Liver (tissue), 9 donors: ENCODE measurements around the gene C8B. TPM values are rescaled to one million over a fixed set of nuclear protein-coding genes. Genes with fewer than 3 reads are reported as not detected.

Experiments used
- DNase-seq: peaks from one replicate; pipeline ENCODE4 v3.0.0-alpha.2; 2017; ENCODE audit warnings: low spot score
- H3K27ac ChIP-seq, 2 donors: one replicate each; pipeline ENCODE4 v1.7.0; 2013; ENCODE audit warnings: inconsistent platforms in 2 of 2, low read length in 2 of 2, control low read depth in 1 of 2, low read depth in 1 of 2, mild to moderate bottlenecking in 1 of 2
- H3K27me3 ChIP-seq, 4 donors: one replicate each; pipeline versions ENCODE4 v1.6.1 to v1.7.0; 2013; ENCODE audit warnings: low read length in 3 of 4, inconsistent platforms in 1 of 4, mild to moderate bottlenecking in 1 of 4, moderate library complexity in 1 of 4; ENCODE audit not compliant: control insufficient read depth in 4 of 4, insufficient read depth in 4 of 4
- H3K36me3 ChIP-seq, 4 donors: one replicate each; pipeline versions ENCODE4 v1.6.1 to v1.7.0; 2013; ENCODE audit warnings: low read length in 3 of 4, mild to moderate bottlenecking in 3 of 4, low read depth in 1 of 4, moderate library complexity in 1 of 4; ENCODE audit not compliant: control insufficient read depth in 4 of 4, insufficient read depth in 3 of 4
- H3K4me1 ChIP-seq, 4 donors: one replicate each; pipeline versions ENCODE4 v1.6.1 to v1.7.0; 2013; ENCODE audit warnings: low read length in 3 of 4, mild to moderate bottlenecking in 3 of 4, moderate library complexity in 1 of 4; ENCODE audit not compliant: control insufficient read depth in 4 of 4, insufficient read depth in 4 of 4
- H3K4me3 ChIP-seq, 3 donors: one replicate each; pipeline versions ENCODE4 v1.6.1 to v1.7.0; 2013; ENCODE audit warnings: low read length in 3 of 3, control low read depth in 1 of 3, low read depth in 1 of 3, mild to moderate bottlenecking in 1 of 3
- H3K9ac ChIP-seq, 2 donors: one replicate each; pipeline ENCODE4 v1.7.0; 2013; ENCODE audit warnings: low read length in 2 of 2, mild to moderate bottlenecking in 2 of 2, moderate library complexity in 2 of 2, control low read depth in 1 of 2, low read depth in 1 of 2
- H3K9me3 ChIP-seq, 4 donors: one replicate each; pipeline versions ENCODE4 v1.6.1 to v1.7.0; 2013; ENCODE audit warnings: low read length in 3 of 4; ENCODE audit not compliant: control insufficient read depth in 4 of 4
- CTCF ChIP-seq: fragments of 150-350 bp; IDR thresholded peaks from 2 replicates; pipeline ENCODE4 v1.5.1; 2017; ENCODE audit warnings: improper control_type of control experiment, low read depth, low read length; ENCODE audit not compliant: missing input control
- EGR1 ChIP-seq, 2 donors: IDR thresholded peaks; 2 replicates each; pipeline ENCODE4 v1.6.1; 2016 to 2018; ENCODE audit warnings: antibody characterized with exemption in 2 of 2, low read depth in 2 of 2
- GABPA ChIP-seq, 2 donors: IDR thresholded peaks in 1 of 2; conservative IDR thresholded peaks in 1 of 2; 2 replicates each; pipeline ENCODE4 v1.6.1; 2016; ENCODE audit warnings: antibody characterized with exemption in 2 of 2, mild to moderate bottlenecking in 1 of 2, moderate library complexity in 1 of 2
- HNF4A ChIP-seq, 2 donors: conservative IDR thresholded peaks; 2 replicates each; pipeline ENCODE4 v1.6.1; 2016; ENCODE audit warnings: antibody characterized with exemption in 2 of 2, mild to moderate bottlenecking in 2 of 2
- JUND ChIP-seq, 2 donors: IDR thresholded peaks; 2 replicates each; pipeline ENCODE4 v1.6.1; 2016; ENCODE audit warnings: antibody characterized with exemption in 2 of 2
- MAX ChIP-seq: IDR thresholded peaks from 2 replicates; pipeline ENCODE4 v1.6.1; 2016; ENCODE audit warnings: antibody characterized with exemption
- RAD21 ChIP-seq, 2 donors: IDR thresholded peaks; 2 replicates each; pipeline ENCODE4 v1.6.1; 2016; ENCODE audit warnings: antibody characterized with exemption in 2 of 2, mild to moderate bottlenecking in 2 of 2
- WGBS: extraction: QIAGEN DNeasy Blood & Tissue Kit; methylation state at CpG from one replicate; pipeline ENCODE4 v1.1.7; 2013; 5-methylcytosine and 5-hydroxymethylcytosine counted together
- polyA plus RNA-seq, 2 donors: library from polyadenylated mRNA; stranded (reverse) in 1 of 2; unstranded in 1 of 2; fragments of 200-250 nt in 1 of 2; fragments of >200 nt in 1 of 2; fragmentation: Nextera tagmentation in 1 of 2; extraction: Ambion mirVana in 1 of 2; gene quantifications; one replicate each; pipeline versions ENCODE4 v1.2.1 to v1.2.3, GENCODE V29; 2013 to 2015
- total RNA-seq, 2 donors: library from RNA; depleted of rRNA; stranded (reverse); fragments of >200 nt; gene quantifications; one replicate each; pipeline ENCODE4 v1.2.3, GENCODE V29; 2014
- TF ChIP-seq, protein P1 (sequence below): IDR thresholded peaks from 2 replicates; pipeline ENCODE4 v1.6.1; 2016; ENCODE audit warnings: antibody characterized with exemption, mild to moderate bottlenecking
- TF ChIP-seq, protein P2 (sequence below): IDR thresholded peaks from 2 replicates; pipeline ENCODE4 v1.6.1; 2016; ENCODE audit warnings: antibody characterized with exemption
- donor health status: healthy.
- donor health status: healthy.
- donor health status: healthy.
- donor health status: healthy.
- donor health status: healthy.

The C8B gene
- total and polyA plus RNA-seq, 4 donors = 151 to 703 (median 356) TPM

DNA sequence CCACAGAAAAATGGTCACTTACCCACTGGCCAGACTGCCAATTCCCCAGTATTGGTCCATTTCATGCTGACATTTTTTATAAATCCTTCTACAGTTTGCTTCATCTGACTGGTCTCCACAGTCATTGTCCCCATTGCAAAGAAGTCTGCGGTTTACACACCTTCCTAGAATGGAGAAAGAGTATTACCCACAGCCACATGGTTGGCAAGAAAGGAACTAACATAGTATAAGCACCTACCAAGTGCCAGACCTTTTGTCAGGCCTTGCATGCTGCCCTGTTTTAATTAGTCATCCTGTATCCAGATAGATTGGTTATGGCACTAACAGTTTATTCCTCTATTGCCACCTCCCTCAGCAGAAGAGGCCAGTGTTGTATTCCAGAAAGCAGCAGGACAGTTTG, 11.2 kb downstream of the C8B start:
- H3K9ac ChIP-seq = no peak overlapping the region
- H3K27ac ChIP-seq = peak overlapping the region; percentile 5 to 21
- no peaks in the 10 kb centered on the region for H3K27me3 ChIP-seq
- 87% methylated on average over 1 of the region's 1 CpG for WGBS
- TF ChIP-seq CTCF (no peak), EGR1 (IDR thresholded peaks at IDR 0.05; ENCODE audit: low read depth in 2 of 2) (no peak), MAX (no peak), GABPA (IDR thresholded peaks at IDR 0.05 in 1 of 2, conservative IDR thresholded peaks at IDR 0.05 in 1 of 2) (no peak), RAD21 (IDR thresholded peaks at IDR 0.05) (no peak), HNF4A (conservative IDR thresholded peaks at IDR 0.05) (no peak)
- TF ChIP-seq, protein P1, sequence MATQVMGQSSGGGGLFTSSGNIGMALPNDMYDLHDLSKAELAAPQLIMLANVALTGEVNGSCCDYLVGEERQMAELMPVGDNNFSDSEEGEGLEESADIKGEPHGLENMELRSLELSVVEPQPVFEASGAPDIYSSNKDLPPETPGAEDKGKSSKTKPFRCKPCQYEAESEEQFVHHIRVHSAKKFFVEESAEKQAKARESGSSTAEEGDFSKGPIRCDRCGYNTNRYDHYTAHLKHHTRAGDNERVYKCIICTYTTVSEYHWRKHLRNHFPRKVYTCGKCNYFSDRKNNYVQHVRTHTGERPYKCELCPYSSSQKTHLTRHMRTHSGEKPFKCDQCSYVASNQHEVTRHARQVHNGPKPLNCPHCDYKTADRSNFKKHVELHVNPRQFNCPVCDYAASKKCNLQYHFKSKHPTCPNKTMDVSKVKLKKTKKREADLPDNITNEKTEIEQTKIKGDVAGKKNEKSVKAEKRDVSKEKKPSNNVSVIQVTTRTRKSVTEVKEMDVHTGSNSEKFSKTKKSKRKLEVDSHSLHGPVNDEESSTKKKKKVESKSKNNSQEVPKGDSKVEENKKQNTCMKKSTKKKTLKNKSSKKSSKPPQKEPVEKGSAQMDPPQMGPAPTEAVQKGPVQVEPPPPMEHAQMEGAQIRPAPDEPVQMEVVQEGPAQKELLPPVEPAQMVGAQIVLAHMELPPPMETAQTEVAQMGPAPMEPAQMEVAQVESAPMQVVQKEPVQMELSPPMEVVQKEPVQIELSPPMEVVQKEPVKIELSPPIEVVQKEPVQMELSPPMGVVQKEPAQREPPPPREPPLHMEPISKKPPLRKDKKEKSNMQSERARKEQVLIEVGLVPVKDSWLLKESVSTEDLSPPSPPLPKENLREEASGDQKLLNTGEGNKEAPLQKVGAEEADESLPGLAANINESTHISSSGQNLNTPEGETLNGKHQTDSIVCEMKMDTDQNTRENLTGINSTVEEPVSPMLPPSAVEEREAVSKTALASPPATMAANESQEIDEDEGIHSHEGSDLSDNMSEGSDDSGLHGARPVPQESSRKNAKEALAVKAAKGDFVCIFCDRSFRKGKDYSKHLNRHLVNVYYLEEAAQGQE = no peak
- TF ChIP-seq, protein P2, sequence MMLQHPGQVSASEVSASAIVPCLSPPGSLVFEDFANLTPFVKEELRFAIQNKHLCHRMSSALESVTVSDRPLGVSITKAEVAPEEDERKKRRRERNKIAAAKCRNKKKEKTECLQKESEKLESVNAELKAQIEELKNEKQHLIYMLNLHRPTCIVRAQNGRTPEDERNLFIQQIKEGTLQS = no peak
- H3K36me3 ChIP-seq = peaks cover 6 to 90% (median 75%) of the 10 kb centered on the region in 4 donors
- no peak for DNase-seq
- H3K4me3 ChIP-seq = no peak overlapping the region
- H3K9me3 ChIP-seq = no peaks in the 10 kb centered on the region
- peaks cover 0 to 67% (median 34%) of the 10 kb centered on the region in 4 donors for H3K4me1 ChIP-seq

GRCh38 chr1:56953386-56953785, 12.4 kb downstream of the C8B start:
- Histone ChIP-seq H3K4me3 (no peak overlapping the region), H3K27ac (no peak overlapping the region), H3K4me1 (peaks cover 3 to 54% (median 25%) of the 10 kb centered on the region in 4 donors), H3K27me3 (no peaks in the 10 kb centered on the region), H3K9me3 (no peaks in the 10 kb centered on the region), H3K36me3 (peaks cover 6 to 93% (median 77%) of the 10 kb centered on the region in 4 donors), H3K9ac (no peak overlapping the region)
- DNase-seq = no peak
- WGBS = 52% methylated on average over 5 of the region's 5 CpGs
- no peak for TF ChIP-seq JUND (IDR thresholded peaks at IDR 0.05)
- TF ChIP-seq HNF4A (conservative IDR thresholded peaks at IDR 0.05) = peak; percentile 57
- no peak for TF ChIP-seq CTCF
